GM10248 (cell line): ENCODE measurements around the gene HSPA1L.
A peak's percentile ranks its signal among the peaks of the same experiment; 100 is the strongest.
"Not testable (repeated sequence)": the region's sequence is repeated elsewhere in the genome, so short reads cannot be mapped to it uniquely, and the experiment has no call there.

ENCODE experiments used
- CTCF ChIA-PET: fragments of 300-600 bp; sonication (Branson Sonifier 250); formaldehyde crosslinking; extraction: SDS; loops from one replicate; lab custom pipeline; 2021; ENCODE audit warnings: antibody characterized with exemption; lab: Yijun Ruan, JAX
- POLR2A ChIA-PET: fragments of 350-650 bp; sonication (Branson Sonifier 250); formaldehyde crosslinking; extraction: SDS; loops from one replicate; lab custom pipeline; 2020; ENCODE audit warnings: antibody characterized with exemption; lab: Yijun Ruan, JAX
- DNase-seq: peaks from one replicate; pipeline ENCODE4 v3.0.0; 2012; ENCODE audit errors: extremely low spot score
- CTCF ChIP-seq: IDR thresholded peaks from 2 replicates; pipeline ENCODE4 v1.5.1; 2012; ENCODE audit warnings: mild to moderate bottlenecking, low read depth; ENCODE audit errors: extremely low read depth, missing control alignments, control extremely low read depth

Gene HSPA1L

DNA sequence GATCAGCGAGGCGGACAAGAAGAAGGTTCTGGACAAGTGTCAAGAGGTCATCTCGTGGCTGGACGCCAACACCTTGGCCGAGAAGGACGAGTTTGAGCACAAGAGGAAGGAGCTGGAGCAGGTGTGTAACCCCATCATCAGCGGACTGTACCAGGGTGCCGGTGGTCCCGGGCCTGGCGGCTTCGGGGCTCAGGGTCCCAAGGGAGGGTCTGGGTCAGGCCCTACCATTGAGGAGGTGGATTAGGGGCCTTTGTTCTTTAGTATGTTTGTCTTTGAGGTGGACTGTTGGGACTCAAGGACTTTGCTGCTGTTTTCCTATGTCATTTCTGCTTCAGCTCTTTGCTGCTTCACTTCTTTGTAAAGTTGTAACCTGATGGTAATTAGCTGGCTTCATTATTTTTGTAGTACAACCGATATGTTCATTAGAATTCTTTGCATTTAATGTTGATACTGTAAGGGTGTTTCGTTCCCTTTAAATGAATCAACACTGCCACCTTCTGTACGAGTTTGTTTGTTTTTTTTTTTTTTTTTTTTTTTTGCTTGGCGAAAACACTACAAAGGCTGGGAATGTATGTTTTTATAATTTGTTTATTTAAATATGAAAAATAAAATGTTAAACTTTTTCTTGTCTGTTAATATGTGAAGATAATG, 14.7 kb upstream of the HSPA1L start:
- CTCF ChIA-PET = interaction anchor here (0.7 to 2.0 kb wide), 25 partner anchors 9 to 288 kb away, joined by 3 to 7 read pairs (median 4); partner anchors contain the start of genes ABHD16A, ATP6V1G2, DDX39B and HSPA1A
- peak; percentile 32 for DNase-seq
- POLR2A ChIA-PET = interaction anchor here (0.5 to 2.1 kb wide), 7 partner anchors 9 to 559 kb away, joined by 3 to 14 read pairs (median 6); partner anchors contain the start of genes HSPA1A, HSPA1L and MSH5
- peak; percentile 25 for TF ChIP-seq CTCF

- CTCF ChIA-PET = interaction anchor here (0.7 to 1.2 kb wide), 3 partner anchors 89 to 229 kb away, joined by 3 read pairs; partner anchors contain the start of gene ABHD16A
These were observed 12.4 kb upstream of the HSPA1L start, which contains the start of gene HSPA1B for GRCh38 chr6:31827286-31828079. Gene HSPA1B (plus strand): TSS chr6:31827738. CDS start chr6:31827951, 213 bp downstream.

GRCh38 chr6:31826793-31827285, 11.8 kb upstream of the HSPA1L start:
- ChIA-PET CTCF (interaction anchor here (0.7 to 1.8 kb wide), 5 partner anchors 13 to 278 kb away, joined by 3 to 6 read pairs (median 3); partner anchors contain the start of gene ABHD16A), POLR2A (interaction anchor here (0.6 to 1.7 kb wide), 31 partner anchors 9 to 1145 kb away, joined by 3 to 39 read pairs (median 5); partner anchors contain the start of genes ATP6V1G2, C6orf47, CLIC1 and DDAH2)
- TF ChIP-seq CTCF = no peak
- no peak for DNase-seq

More at GRCh38 chr6:31827286-31828079, 12.4 kb upstream of the HSPA1L start, which contains the start of gene HSPA1B:
- no peak for TF ChIP-seq CTCF
- POLR2A ChIA-PET = interaction anchor here (0.5 to 1.6 kb wide), 35 partner anchors 10 to 1619 kb away, joined by 3 to 39 read pairs (median 4); partner anchors contain the start of genes ATP6V1G2, C6orf47, CLIC1 and DDAH2
- peak; percentile 92 for DNase-seq

DNA sequence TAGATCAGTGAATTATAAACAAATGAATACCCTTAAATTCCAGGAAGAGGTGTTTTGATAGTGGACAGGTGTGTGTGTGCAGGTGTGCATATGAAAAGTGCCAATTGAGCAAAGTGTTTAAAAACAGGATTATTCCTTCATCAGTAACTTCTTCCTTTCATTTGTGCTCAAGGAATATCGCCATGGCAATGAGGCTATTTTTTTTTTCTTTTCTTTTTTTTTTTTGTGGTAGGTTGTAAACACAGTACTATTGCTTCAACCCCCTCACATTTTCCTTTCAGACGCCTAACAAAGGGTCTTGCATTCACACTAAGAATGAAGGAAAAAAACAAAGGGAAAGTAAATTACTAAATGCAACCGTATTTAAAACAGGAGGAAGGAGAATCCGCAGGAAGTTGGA, 10.5 kb upstream of the HSPA1L start:
- ChIA-PET CTCF (interaction anchor here (1.3 to 1.8 kb wide), 2 partner anchors 12 to 56 kb away, joined by 3 to 6 read pairs; no protein-coding TSS in a partner anchor), POLR2A (interaction anchor here (1.7 kb wide), 1 partner anchor 10 kb away, joined by 10 read pairs; the partner anchor contains the start of genes HSPA1A and HSPA1L)
- TF ChIP-seq CTCF = no peak
- DNase-seq = no peak

GRCh38 chr6:31823592-31824196, 8.6 kb upstream of the HSPA1L start:
- DNase-seq = not testable (repeated sequence)
- POLR2A ChIA-PET = interaction anchor here (0.9 to 1.2 kb wide), 3 partner anchors 8 to 28 kb away, joined by 3 to 4 read pairs (median 4); partner anchors contain the start of genes HSPA1A, HSPA1L and VARS1
- CTCF ChIA-PET = interaction anchor here (1.2 to 2.1 kb wide), 3 partner anchors 9 to 54 kb away, joined by 3 to 8 read pairs (median 5); partner anchors contain the start of gene LSM2

GRCh38 chr6:31822036-31822821, 7.1 kb upstream of the HSPA1L start:
- TF ChIP-seq CTCF = no peak
- ChIA-PET CTCF (interaction anchor here (0.9 to 2.1 kb wide), 5 partner anchors 8 to 90 kb away, joined by 3 to 8 read pairs (median 3); partner anchors contain the start of gene LSM2), POLR2A (interaction anchor here (0.6 to 1.2 kb wide), 4 partner anchors 9 to 196 kb away, joined by 3 to 5 read pairs (median 4); partner anchors contain the start of gene VARS1)
- DNase-seq = peak; percentile 71
